Neuronal stem cell (in vitro differentiated cells): ENCODE results near the gene ZNF329.

Experiments used
- DNase-seq: peaks from one replicate; pipeline ENCODE4 v3.0.0-alpha.2; 2013; ENCODE audit warnings: low spot score
- H2AFZ ChIP-seq: one replicate; pipeline ENCODE4 v1.6.1; 2013; ENCODE audit warnings: mild to moderate bottlenecking, low read length, inconsistent platforms
- H2AK5ac ChIP-seq: 2 replicates; pipeline ENCODE4 v1.6.1; 2013; ENCODE audit warnings: low read depth, mild to moderate bottlenecking, inconsistent platforms, low read length, moderate library complexity, mixed read lengths
- H2BK120ac ChIP-seq: 2 replicates; pipeline ENCODE4 v1.6.1; 2013; ENCODE audit warnings: low read depth, mild to moderate bottlenecking, inconsistent platforms, low read length, moderate library complexity, mixed read lengths
- H2BK12ac ChIP-seq: one replicate; pipeline ENCODE4 v1.6.1; 2013; ENCODE audit warnings: low read length, inconsistent platforms
- H2BK15ac ChIP-seq: 2 replicates; pipeline ENCODE4 v1.6.1; 2013; ENCODE audit warnings: mild to moderate bottlenecking, low read length, inconsistent platforms, mixed read lengths
- H2BK5ac ChIP-seq: one replicate; pipeline ENCODE4 v1.6.1; 2013; ENCODE audit warnings: inconsistent platforms, mild to moderate bottlenecking, low read length, moderate library complexity
- H3K14ac ChIP-seq: one replicate; pipeline ENCODE4 v1.6.1; 2013; ENCODE audit warnings: low read length, inconsistent platforms
- H3K18ac ChIP-seq: 2 replicates; pipeline ENCODE4 v1.6.1; 2013; ENCODE audit warnings: low read length, inconsistent platforms
- H3K23ac ChIP-seq: 2 replicates; pipeline ENCODE4 v1.6.1; 2013; ENCODE audit warnings: low read depth, mild to moderate bottlenecking, mixed read lengths, low read length, inconsistent platforms; ENCODE audit not compliant: poor library complexity
- H3K27ac ChIP-seq: replicated peaks from 3 replicates; pipeline ENCODE4 v1.5.1; 2013; ENCODE audit warnings: low read length, inconsistent platforms
- H3K27me3 ChIP-seq, 3 experiments: 2 replicates each; pipeline ENCODE4 v1.6.1; 2013; ENCODE audit warnings: low read length in 3 of 3, mild to moderate bottlenecking in 2 of 3, inconsistent platforms in 1 of 3, low read depth in 1 of 3, mixed read lengths in 1 of 3, moderate library complexity in 1 of 3; ENCODE audit not compliant: control insufficient read depth in 3 of 3, insufficient read depth in 3 of 3
- H3K36me3 ChIP-seq, 2 donors: replicated peaks in 1 of 2; 2 replicates each; pipeline ENCODE4 v1.6.1; 2013; ENCODE audit warnings: low read length in 2 of 2; ENCODE audit not compliant: control insufficient read depth in 2 of 2, insufficient read depth in 2 of 2
- H3K4ac ChIP-seq: 2 replicates; pipeline ENCODE4 v1.6.1; 2013; ENCODE audit warnings: inconsistent platforms, mild to moderate bottlenecking, low read length, moderate library complexity
- H3K4me1 ChIP-seq, 2 donors: 1 replicate in 1 of 2; 2 replicates in 1 of 2; pipeline ENCODE4 v1.6.1; 2013; ENCODE audit warnings: low read length in 2 of 2, low read depth in 1 of 2; ENCODE audit not compliant: control insufficient read depth in 2 of 2, insufficient read depth in 1 of 2
- H3K4me2 ChIP-seq: one replicate; pipeline ENCODE4 v1.6.1; 2013; ENCODE audit warnings: mild to moderate bottlenecking, low read length, inconsistent platforms; ENCODE audit not compliant: insufficient read depth, poor library complexity, severe bottlenecking
- H3K4me3 ChIP-seq, 2 donors: 2 replicates each; pipeline ENCODE4 v1.5.1; 2013; ENCODE audit warnings: low read length in 2 of 2, mild to moderate bottlenecking in 2 of 2, inconsistent platforms in 1 of 2, moderate library complexity in 1 of 2
- H3K79me1 ChIP-seq: one replicate; pipeline ENCODE4 v1.6.1; 2013; ENCODE audit warnings: low read depth, mild to moderate bottlenecking, inconsistent platforms, low read length, moderate library complexity
- H3K9ac ChIP-seq: one replicate; pipeline ENCODE4 v1.6.1; 2013; ENCODE audit warnings: mild to moderate bottlenecking, low read depth, low read length, inconsistent platforms; ENCODE audit not compliant: poor library complexity
- H3K9me3 ChIP-seq, 2 donors: replicated peaks in 1 of 2; 2 replicates each; pipeline versions ENCODE3 to v1.6.1; 2013; ENCODE audit warnings: low read length in 2 of 2, mild to moderate bottlenecking in 2 of 2, inconsistent platforms in 1 of 2, low read depth in 1 of 2, mixed read lengths in 1 of 2, moderate library complexity in 1 of 2; ENCODE audit not compliant: control insufficient read depth in 2 of 2, insufficient read depth in 1 of 2
- H4K8ac ChIP-seq: one replicate; pipeline ENCODE4 v1.6.1; 2013; ENCODE audit warnings: low read depth, mild to moderate bottlenecking, inconsistent platforms, low read length, moderate library complexity
- H4K91ac ChIP-seq: one replicate; pipeline ENCODE4 v1.6.1; 2013; ENCODE audit warnings: low read length, low read depth, mild to moderate bottlenecking, inconsistent platforms; ENCODE audit not compliant: poor library complexity
- WGBS, 2 donors: extraction: QIAGEN DNeasy Blood & Tissue Kit; methylation state at CpG; one replicate each; pipeline ENCODE4 v1.1.7; 2013; ENCODE audit warnings: missing lambda C conversion rate in 2 of 2, mixed read lengths in 1 of 2; ENCODE audit not compliant: insufficient read length in 2 of 2, insufficient replicate concordance in 1 of 2; ENCODE audit errors: extremely low coverage in 2 of 2; 5-methylcytosine and 5-hydroxymethylcytosine counted together

The ZNF329 gene

GRCh38 chr19:58166708-58167280 lies 16.2 kb upstream of the ZNF329 start:
- H2AFZ ChIP-seq: no peak overlapping the region
- H3K4me1 ChIP-seq: no peaks in the 10 kb centered on the region
- no peak overlapping the region for H3K14ac ChIP-seq
- no peak overlapping the region for H3K4ac ChIP-seq
- no peak overlapping the region for H2BK12ac ChIP-seq
- no peak overlapping the region for H3K23ac ChIP-seq
- no peak overlapping the region for H3K4me2 ChIP-seq
- H3K9ac ChIP-seq: no peak overlapping the region
- no peak overlapping the region for H2BK5ac ChIP-seq
- no peak overlapping the region for H3K4me3 ChIP-seq
- H3K18ac ChIP-seq: no peak overlapping the region
- no peaks in the 10 kb centered on the region for H3K36me3 ChIP-seq
- H2BK120ac ChIP-seq: no peak overlapping the region
- H4K91ac ChIP-seq: no peak overlapping the region
- no CpG with 5 or more reads among the region's 4 CpGs for WGBS, 2 donors
- no peak overlapping the region for H4K8ac ChIP-seq
- H3K79me1 ChIP-seq: no peaks in the 10 kb centered on the region
- peaks cover 21 to 42% of the 10 kb centered on the region in 2 donors for H3K9me3 ChIP-seq
- H3K27me3 ChIP-seq: no peaks in the 10 kb centered on the region
- DNase-seq: no peak
- H2BK15ac ChIP-seq: no peak overlapping the region
- no peak overlapping the region for H2AK5ac ChIP-seq
- no peak overlapping the region for H3K27ac ChIP-seq

- Histone ChIP-seq H3K9me3 (peaks cover 23 to 42% of the 10 kb centered on the region in 2 donors), H3K14ac (no peak overlapping the region), H2BK5ac (no peak overlapping the region), H3K9ac (no peak overlapping the region), H3K23ac (no peak overlapping the region), H3K18ac (no peak overlapping the region), H3K27me3 (no peaks in the 10 kb centered on the region), H2BK15ac (no peak overlapping the region), H2BK12ac (no peak overlapping the region), H3K27ac (no peak overlapping the region), H3K4me2 (no peak overlapping the region), H3K36me3 (no peaks in the 10 kb centered on the region), H4K91ac (no peak overlapping the region), H3K79me1 (no peaks in the 10 kb centered on the region), H4K8ac (no peak overlapping the region), H3K4me3 (no peak overlapping the region), H2BK120ac (no peak overlapping the region), H2AFZ (no peak overlapping the region), H2AK5ac (no peak overlapping the region), H3K4ac (no peak overlapping the region), H3K4me1 (no peaks in the 10 kb centered on the region)
- WGBS, 2 donors: no CpG with 5 or more reads among the region's 1 CpG
- no peak for DNase-seq
These were observed 15.7 kb upstream of the ZNF329 start for GRCh38 chr19:58166268-58166667.

GRCh38 chr19:58157045-58157728 lies 6.6 kb upstream of the ZNF329 start:
- peaks cover 0 to 3% of the 10 kb centered on the region in 2 donors for H3K4me1 ChIP-seq
- H3K9ac ChIP-seq: no peak overlapping the region
- H2BK15ac ChIP-seq: no peak overlapping the region
- no peak overlapping the region for H2BK5ac ChIP-seq
- no peaks in the 10 kb centered on the region for H3K36me3 ChIP-seq
- H3K18ac ChIP-seq: peak overlapping the region; percentile 48
- H3K14ac ChIP-seq: peak overlapping the region; percentile 21
- DNase-seq: no peak
- no peak overlapping the region for H2BK120ac ChIP-seq
- H3K4ac ChIP-seq: no peak overlapping the region
- H4K91ac ChIP-seq: no peak overlapping the region
- H3K4me3 ChIP-seq: no peak overlapping the region
- H3K4me2 ChIP-seq: no peak overlapping the region
- WGBS, 2 donors: no CpG with 5 or more reads among the region's 53 CpGs
- H3K27ac ChIP-seq: no peak overlapping the region
- peak overlapping the region; percentile 67 for H2AFZ ChIP-seq
- no peak overlapping the region for H3K23ac ChIP-seq
- peaks cover 7 to 36% of the 10 kb centered on the region in 2 donors for H3K9me3 ChIP-seq
- H3K79me1 ChIP-seq: peaks cover 1% of the 10 kb centered on the region
- H3K27me3 ChIP-seq: no peaks in the 10 kb centered on the region
- H2AK5ac ChIP-seq: no peak overlapping the region
- H2BK12ac ChIP-seq: no peak overlapping the region
- H4K8ac ChIP-seq: peak overlapping the region; percentile 48
